ENCODE measurements around the gene CCSER1.

DNA sequence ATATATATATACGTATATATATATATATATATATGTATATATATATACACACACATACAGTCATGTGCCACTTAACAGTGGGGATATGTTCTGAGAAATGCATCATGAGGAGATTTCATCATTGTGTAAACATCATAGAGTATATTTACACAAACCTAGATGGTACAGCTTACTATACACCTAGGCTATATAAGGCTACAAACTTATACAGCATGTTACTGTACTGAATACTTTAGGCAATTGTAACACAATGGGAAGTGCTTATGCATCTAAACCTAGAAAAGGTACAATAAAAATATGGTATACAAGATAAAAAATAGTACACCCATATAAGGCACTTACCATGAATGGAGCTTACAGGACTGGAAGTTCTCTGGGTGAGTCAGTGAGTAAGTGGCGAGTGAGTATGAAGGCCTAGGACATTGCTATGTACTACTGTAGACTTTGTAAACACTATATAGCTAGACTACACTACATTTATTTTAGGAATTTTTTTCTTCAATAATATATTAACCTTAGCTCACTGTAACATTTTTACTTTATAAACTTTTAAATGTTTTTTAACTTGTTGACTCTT, 13.2 kb upstream of the CCSER1 start:
- no peak for TF ChIP-seq EZH2 (IDR thresholded peaks at IDR 0.05; ENCODE audit: low read depth, unreplicated experiment)
- TF ChIP-seq, protein P1, sequence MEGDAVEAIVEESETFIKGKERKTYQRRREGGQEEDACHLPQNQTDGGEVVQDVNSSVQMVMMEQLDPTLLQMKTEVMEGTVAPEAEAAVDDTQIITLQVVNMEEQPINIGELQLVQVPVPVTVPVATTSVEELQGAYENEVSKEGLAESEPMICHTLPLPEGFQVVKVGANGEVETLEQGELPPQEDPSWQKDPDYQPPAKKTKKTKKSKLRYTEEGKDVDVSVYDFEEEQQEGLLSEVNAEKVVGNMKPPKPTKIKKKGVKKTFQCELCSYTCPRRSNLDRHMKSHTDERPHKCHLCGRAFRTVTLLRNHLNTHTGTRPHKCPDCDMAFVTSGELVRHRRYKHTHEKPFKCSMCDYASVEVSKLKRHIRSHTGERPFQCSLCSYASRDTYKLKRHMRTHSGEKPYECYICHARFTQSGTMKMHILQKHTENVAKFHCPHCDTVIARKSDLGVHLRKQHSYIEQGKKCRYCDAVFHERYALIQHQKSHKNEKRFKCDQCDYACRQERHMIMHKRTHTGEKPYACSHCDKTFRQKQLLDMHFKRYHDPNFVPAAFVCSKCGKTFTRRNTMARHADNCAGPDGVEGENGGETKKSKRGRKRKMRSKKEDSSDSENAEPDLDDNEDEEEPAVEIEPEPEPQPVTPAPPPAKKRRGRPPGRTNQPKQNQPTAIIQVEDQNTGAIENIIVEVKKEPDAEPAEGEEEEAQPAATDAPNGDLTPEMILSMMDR (conservative IDR thresholded peaks at IDR 0.05; ENCODE audit: low read depth in 2 of 2): no peak
- no peak for TF ChIP-seq POLR2AphosphoS5 (IDR thresholded peaks at IDR 0.05; ENCODE audit: low read depth)
- TF ChIP-seq, protein P2, sequence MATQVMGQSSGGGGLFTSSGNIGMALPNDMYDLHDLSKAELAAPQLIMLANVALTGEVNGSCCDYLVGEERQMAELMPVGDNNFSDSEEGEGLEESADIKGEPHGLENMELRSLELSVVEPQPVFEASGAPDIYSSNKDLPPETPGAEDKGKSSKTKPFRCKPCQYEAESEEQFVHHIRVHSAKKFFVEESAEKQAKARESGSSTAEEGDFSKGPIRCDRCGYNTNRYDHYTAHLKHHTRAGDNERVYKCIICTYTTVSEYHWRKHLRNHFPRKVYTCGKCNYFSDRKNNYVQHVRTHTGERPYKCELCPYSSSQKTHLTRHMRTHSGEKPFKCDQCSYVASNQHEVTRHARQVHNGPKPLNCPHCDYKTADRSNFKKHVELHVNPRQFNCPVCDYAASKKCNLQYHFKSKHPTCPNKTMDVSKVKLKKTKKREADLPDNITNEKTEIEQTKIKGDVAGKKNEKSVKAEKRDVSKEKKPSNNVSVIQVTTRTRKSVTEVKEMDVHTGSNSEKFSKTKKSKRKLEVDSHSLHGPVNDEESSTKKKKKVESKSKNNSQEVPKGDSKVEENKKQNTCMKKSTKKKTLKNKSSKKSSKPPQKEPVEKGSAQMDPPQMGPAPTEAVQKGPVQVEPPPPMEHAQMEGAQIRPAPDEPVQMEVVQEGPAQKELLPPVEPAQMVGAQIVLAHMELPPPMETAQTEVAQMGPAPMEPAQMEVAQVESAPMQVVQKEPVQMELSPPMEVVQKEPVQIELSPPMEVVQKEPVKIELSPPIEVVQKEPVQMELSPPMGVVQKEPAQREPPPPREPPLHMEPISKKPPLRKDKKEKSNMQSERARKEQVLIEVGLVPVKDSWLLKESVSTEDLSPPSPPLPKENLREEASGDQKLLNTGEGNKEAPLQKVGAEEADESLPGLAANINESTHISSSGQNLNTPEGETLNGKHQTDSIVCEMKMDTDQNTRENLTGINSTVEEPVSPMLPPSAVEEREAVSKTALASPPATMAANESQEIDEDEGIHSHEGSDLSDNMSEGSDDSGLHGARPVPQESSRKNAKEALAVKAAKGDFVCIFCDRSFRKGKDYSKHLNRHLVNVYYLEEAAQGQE (IDR thresholded peaks at IDR 0.05; ENCODE audit: unreplicated experiment): no peak
- no peak for TF ChIP-seq EZH2phosphoT487 (IDR thresholded peaks at IDR 0.05; ENCODE audit: unreplicated experiment)
- no peak for TF ChIP-seq CREB1 (CRISPR knock-in tag; IDR thresholded peaks at IDR 0.05; ENCODE audit: low read depth)
- TF ChIP-seq, protein P3, sequence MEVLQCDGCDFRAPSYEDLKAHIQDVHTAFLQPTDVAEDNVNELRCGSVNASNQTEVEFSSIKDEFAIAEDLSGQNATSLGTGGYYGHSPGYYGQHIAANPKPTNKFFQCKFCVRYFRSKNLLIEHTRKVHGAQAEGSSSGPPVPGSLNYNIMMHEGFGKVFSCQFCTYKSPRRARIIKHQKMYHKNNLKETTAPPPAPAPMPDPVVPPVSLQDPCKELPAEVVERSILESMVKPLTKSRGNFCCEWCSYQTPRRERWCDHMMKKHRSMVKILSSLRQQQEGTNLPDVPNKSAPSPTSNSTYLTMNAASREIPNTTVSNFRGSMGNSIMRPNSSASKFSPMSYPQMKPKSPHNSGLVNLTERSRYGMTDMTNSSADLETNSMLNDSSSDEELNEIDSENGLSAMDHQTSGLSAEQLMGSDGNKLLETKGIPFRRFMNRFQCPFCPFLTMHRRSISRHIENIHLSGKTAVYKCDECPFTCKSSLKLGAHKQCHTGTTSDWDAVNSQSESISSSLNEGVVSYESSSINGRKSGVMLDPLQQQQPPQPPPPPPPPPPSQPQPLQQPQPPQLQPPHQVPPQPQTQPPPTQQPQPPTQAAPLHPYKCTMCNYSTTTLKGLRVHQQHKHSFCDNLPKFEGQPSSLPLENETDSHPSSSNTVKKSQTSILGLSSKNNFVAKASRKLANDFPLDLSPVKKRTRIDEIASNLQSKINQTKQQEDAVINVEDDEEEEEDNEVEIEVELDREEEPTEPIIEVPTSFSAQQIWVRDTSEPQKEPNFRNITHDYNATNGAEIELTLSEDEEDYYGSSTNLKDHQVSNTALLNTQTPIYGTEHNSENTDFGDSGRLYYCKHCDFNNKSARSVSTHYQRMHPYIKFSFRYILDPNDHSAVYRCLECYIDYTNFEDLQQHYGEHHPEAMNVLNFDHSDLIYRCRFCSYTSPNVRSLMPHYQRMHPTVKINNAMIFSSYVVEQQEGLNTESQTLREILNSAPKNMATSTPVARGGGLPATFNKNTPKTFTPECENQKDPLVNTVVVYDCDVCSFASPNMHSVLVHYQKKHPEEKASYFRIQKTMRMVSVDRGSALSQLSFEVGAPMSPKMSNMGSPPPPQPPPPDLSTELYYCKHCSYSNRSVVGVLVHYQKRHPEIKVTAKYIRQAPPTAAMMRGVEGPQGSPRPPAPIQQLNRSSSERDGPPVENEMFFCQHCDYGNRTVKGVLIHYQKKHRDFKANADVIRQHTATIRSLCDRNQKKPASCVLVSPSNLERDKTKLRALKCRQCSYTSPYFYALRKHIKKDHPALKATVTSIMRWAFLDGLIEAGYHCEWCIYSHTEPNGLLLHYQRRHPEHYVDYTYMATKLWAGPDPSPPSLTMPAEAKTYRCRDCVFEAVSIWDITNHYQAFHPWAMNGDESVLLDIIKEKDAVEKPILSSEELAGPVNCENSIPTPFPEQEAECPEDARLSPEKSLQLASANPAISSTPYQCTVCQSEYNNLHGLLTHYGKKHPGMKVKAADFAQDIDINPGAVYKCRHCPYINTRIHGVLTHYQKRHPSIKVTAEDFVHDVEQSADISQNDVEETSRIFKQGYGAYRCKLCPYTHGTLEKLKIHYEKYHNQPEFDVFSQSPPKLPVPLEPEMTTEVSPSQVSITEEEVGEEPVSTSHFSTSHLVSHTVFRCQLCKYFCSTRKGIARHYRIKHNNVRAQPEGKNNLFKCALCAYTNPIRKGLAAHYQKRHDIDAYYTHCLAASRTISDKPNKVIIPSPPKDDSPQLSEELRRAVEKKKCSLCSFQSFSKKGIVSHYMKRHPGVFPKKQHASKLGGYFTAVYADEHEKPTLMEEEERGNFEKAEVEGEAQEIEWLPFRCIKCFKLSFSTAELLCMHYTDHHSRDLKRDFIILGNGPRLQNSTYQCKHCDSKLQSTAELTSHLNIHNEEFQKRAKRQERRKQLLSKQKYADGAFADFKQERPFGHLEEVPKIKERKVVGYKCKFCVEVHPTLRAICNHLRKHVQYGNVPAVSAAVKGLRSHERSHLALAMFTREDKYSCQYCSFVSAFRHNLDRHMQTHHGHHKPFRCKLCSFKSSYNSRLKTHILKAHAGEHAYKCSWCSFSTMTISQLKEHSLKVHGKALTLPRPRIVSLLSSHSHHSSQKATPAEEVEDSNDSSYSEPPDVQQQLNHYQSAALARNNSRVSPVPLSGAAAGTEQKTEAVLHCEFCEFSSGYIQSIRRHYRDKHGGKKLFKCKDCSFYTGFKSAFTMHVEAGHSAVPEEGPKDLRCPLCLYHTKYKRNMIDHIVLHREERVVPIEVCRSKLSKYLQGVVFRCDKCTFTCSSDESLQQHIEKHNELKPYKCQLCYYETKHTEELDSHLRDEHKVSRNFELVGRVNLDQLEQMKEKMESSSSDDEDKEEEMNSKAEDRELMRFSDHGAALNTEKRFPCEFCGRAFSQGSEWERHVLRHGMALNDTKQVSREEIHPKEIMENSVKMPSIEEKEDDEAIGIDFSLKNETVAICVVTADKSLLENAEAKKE (CRISPR knock-in tag; IDR thresholded peaks at IDR 0.05): no peak
- no peak for TF ChIP-seq JUNB (IDR thresholded peaks at IDR 0.05; ENCODE audit: unreplicated experiment)
- TF ChIP-seq, protein P4, sequence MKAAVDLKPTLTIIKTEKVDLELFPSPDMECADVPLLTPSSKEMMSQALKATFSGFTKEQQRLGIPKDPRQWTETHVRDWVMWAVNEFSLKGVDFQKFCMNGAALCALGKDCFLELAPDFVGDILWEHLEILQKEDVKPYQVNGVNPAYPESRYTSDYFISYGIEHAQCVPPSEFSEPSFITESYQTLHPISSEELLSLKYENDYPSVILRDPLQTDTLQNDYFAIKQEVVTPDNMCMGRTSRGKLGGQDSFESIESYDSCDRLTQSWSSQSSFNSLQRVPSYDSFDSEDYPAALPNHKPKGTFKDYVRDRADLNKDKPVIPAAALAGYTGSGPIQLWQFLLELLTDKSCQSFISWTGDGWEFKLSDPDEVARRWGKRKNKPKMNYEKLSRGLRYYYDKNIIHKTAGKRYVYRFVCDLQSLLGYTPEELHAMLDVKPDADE (IDR thresholded peaks at IDR 0.05): no peak
- TF ChIP-seq NANOG (IDR thresholded peaks at IDR 0.05; ENCODE audit: borderline replicate concordance): no peak
- no peak for TF ChIP-seq ZNF331 (CRISPR knock-in tag; IDR thresholded peaks at IDR 0.05; ENCODE audit: low read depth)
- TF ChIP-seq STAT1 (IDR thresholded peaks at IDR 0.05; ENCODE audit: unreplicated experiment): no peak
